GM18858 (cell line): ENCODE data around the gene DLEC1.
"Not testable (repeated sequence)": the region's sequence is repeated elsewhere in the genome, so short reads cannot be mapped to it uniquely, and the experiment has no call there.

Experiments used
- ATAC-seq: cut with Tn5 transposase; IDR thresholded peaks from one replicate; pipeline ENCODE4 v1.9.1; 2021; ENCODE audit not compliant: unreplicated experiment

Gene DLEC1

GRCh38 chr3:38083871-38084333 lies 44.9 kb downstream of the DLEC1 start:
- ATAC-seq, result no peak

DNA sequence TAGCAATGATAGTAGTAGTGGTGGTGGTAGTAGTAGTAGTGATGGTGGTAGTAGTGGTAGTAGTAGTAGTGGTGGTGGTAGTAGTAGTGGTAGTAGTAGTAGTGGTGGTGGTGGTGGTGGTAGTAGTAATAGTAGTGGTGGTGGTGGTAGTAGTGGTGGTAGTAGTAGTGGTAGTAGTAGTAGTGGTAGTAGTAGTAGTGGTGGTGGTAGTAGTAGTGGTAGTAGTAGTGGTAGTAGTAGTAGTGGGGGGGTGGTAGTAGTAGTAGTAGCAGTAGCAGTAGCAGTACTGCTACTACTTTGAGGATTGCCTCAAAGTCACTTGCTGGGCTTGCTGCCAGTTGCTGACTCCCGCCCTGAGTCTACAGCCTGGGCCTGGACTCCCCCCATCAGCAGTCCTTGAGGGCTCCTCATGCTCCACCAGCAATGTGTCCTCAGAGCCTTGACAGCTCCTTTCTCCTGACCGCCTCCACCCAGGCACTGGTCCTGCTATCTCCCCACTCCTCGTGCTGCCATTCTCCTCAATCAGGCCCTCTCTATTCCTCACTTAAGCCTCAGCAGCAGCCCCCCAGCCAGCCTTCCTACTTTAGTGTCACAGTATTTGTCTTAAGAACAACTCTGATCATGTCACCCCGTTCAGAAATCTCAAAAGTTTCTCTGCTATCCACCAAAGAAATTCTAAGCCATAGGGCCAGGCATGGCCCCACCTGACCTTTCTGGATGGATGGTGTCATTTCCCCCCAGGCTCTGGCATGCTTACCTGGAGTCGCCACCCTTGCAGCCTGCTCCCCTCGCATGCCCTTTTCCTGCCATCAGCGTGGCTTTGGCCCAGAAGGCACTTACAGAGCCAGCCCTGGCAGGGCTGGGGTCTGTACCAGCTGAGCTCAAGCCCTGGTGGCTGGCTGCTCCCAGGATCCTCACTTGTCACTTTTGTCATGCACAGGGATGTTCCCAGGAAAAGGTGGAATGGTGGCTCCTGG lies 45.6 kb downstream of the DLEC1 start:
- no peak for ATAC-seq

GRCh38 chr3:38085311-38085942 lies 46.4 kb downstream of the DLEC1 start:
- ATAC-seq, result no peak

DNA sequence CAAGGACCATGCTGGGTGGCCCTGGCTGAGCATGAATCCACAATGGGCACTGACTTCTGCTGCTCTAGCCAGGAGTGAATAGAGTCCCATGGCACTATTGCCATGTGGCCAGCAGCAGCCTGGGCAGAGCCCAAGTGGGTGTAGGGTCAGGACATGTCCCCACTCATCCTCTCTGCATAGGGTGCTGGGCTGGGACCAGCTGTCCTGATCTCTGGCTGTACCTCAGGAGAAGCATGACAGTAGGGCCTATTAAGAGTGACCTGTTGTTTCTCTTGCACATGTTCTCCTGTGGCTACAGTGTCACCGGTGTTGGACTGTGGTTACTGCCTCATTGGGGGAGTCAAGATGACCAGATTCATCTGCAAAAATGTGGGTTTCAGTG lies 46.9 kb downstream of the DLEC1 start:
- no peak for ATAC-seq

DNA sequence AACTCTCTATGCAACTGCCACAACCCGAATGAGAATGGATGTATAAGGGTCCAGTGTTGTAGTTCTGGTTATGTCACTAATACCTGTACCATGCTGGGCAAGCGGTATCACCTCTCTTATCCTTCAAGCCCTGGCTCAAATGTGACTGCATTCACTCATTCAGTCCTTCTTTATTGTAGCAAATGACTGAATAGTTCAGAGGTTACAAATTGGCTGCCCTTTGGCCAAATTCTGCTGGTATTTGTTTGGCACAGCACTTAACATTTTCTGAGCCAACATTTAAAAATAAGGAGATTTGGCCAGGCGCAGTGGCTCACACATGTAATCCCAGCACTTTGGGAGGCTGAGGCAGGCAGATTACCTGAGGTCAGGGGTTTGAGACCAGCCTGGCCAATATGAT lies 47.5 kb downstream of the DLEC1 start:
- no peak for ATAC-seq

GRCh38 chr3:38087278-38087677 lies 48.3 kb downstream of the DLEC1 start:
- ATAC-seq, result not testable (repeated sequence)

DNA sequence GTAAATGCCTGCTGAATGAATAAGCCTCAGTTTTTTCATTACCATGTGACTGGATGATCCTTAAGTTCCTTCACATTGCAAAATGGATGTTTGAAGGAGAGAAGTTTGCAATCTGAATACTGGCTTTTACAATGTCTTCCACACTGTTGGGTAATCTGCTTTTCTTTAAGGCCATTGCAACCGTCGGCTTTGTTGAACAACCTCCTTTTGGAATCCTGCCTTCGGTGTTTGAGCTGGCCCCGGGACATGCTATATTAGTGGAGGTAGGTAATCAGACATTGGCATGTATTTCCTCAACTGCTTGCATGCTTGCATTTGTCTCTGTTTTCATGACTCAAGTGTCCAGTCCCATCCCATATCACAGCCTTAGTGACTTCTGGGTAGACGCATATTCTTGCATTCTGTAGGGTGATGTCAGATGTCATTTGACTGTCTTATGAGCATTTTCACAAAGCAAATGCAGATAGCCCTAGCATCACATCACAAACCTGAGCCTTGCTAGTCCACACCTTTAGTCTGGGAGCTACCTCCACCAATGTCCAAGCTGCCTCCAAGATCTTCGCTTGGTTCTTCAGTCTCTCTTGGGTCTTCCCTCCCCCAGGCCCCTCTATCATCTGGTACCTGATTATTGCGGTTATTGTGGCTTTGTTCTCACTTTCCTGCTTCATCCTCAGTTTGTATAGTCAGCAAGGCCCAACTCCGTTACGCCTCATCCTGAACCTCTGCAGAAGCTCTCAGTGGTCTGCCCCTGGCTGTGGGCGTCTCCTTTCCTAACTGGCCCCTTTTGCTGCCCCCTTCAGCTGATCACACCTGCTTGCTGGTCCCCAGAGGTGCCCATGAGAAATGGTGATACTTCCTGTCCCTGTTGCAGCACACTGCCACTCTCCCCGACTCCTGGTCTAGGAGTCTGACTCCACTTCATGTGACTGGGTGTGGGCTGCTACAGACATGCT lies 49.4 kb downstream of the DLEC1 start:
- no peak for ATAC-seq

DNA sequence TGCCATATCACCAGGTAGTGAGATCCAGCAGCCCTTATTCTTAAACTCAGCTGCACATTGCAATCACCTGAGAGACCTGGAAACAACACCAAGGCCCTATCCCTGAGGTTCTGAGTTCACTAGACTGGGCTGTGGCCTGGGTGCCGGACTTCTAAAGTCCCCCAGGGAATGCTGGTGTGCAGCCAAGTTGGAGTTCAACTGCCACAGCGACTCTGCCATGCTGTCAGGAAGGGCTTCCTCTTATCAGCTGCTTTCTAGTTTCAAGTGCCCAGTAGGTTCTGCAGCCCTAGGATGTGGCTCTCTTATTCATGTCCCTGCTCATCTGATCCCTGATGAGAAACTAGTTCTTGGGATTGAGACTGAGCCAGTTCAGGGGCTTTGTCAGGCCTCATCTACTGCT lies 50.2 kb downstream of the DLEC1 start:
- no peak for ATAC-seq

GRCh38 chr3:38090453-38090852 lies 51.4 kb downstream of the DLEC1 start:
- ATAC-seq, result no peak

DNA sequence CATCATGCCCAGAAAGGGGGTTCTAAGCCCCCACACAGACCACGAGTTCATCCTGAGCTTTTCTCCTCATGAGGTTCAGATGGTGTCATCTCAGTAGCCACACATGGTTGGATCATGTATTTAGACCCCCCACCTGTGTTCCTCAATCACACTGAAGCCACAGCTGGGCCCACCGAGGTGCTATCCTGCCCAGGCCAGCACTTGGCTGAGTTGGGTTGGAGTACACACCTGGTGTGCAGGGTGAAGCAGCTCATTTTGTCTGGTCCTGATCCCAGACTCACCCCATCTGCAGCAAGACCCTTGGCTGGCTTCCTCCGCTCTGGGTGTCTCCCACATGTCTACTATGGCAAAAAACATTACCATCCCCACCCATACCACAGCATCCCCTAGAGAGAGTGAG lies 56.0 kb downstream of the DLEC1 start:
- no peak for ATAC-seq

- no peak for ATAC-seq
Observed at GRCh38 chr3:38095669-38096483, 56.9 kb downstream of the DLEC1 start.

GRCh38 chr3:38097446-38098375 lies 58.7 kb downstream of the DLEC1 start:
- ATAC-seq, result no peak

DNA sequence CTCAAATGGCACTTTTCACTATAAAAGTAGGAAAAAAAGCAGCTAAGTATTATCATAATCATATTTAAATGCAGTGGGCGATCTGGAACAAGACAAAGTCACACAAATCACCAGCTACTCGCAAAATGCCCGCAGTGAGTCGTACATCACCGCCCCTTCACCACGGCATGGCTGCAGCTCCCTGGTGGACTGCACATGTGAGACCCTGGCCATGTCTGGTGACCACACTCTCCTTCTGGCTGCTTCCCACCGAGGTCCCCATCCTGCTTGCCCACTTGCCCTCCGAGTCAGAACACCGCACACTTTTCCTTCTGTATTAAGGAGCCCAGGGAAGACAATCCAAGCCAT lies 59.3 kb downstream of the DLEC1 start:
- ATAC-seq, result no peak

GRCh38 chr3:38099518-38099917 lies 60.5 kb downstream of the DLEC1 start:
- ATAC-seq, result no peak

DNA sequence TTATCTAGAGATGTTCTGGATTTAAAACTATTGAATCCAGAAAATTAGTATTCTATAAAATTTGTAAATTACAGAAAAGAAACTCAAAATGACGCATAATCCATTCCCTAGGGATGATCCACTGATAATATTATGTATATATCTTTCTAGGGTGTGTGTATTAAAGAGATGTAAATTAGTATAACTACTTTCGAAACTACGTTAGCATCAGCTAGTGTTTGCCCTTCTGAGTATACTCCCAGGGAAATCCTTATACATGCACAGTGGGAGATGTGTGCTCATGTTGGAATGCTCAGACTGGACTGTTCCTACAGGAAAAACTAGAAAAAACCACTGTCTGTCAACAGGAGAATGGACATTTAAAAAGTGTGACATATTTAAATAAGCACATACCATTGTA lies 61.5 kb downstream of the DLEC1 start:
- no peak for ATAC-seq

DNA sequence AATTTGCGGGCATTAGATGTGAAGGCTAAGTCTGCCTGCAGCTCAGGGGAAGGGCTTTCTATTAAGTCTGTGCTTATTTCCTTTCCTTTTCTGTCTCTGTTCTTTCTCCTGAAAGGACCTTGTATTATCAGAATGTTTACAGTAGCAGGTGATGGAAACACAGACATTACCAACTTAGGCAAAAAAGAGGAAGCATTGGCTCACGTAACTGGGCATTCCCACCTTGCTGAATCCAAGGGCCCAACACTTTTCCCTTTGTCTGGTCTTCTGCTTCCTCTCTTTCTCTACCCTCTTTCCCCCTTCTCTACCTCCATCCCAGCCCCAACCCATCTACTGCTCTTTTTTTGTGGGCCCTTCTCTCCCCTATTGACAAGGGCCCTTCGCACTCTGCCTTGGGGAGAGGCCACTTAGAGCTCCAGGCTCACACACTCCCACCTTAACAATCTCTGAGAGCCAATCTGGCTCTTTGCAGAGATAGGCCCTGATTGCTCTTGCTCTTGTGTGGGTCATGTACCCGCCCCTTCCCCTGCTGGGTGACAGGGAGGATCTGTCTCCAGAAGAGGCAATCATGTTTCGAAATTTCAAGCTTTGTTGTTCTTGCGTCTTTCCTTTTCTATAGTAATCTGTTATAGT lies 62.9 kb downstream of the DLEC1 start:
- no peak for ATAC-seq

DNA sequence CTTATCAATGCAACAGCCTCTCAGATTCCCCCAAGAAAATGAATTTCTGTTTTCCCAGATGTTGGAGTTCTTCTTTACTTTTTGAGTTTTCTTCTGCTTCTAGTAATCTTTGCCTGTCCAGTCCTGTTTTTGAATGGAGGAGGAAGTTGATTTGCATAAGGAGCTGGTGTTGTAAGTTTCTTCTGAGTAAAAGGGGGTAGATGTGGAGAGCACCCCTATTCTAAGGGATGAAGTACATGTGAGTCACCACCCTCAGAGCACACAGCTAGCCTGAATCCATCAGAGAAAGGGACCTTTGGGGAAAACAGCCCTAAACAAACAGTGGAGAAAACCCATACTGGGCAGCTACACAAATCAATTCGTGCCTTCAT lies 63.4 kb downstream of the DLEC1 start:
- ATAC-seq, result no peak

DNA sequence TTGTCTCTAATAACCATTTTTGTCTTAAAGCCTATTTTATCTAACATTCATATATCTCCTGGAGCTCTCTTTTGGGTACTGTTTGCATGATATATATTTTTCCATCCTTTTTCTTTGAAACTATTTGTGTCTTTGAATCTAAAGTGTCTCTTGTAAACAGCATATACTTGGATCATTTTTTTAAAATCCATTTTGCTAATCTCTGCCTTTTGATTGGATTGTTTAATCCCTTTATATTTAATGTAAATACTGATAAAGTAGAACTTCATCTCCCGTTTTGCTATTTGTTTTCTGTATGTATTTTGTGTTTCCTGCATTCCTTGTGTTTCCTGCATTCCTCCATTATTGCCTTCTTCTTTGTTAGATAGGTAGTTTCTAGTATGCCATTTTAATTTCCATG lies 66.5 kb downstream of the DLEC1 start:
- ATAC-seq, result no peak
